Skeletal muscle satellite cell (primary cell): ENCODE measurements around the gene CALHM2.

Experiments
- H3K27me3 ChIP-seq: 2 replicates; pipeline ENCODE4 v1.7.0; 2013; ENCODE audit warnings: low read length; ENCODE audit not compliant: control insufficient read depth, insufficient read depth
- H3K36me3 ChIP-seq: 2 replicates; pipeline ENCODE4 v1.7.0; 2013; ENCODE audit warnings: mild to moderate bottlenecking, control low read depth, low read length; ENCODE audit not compliant: insufficient read depth
- H3K4me1 ChIP-seq: 2 replicates; pipeline ENCODE4 v1.7.0; 2013; ENCODE audit warnings: low read length; ENCODE audit not compliant: control insufficient read depth, insufficient read depth
- H3K4me2 ChIP-seq: 2 replicates; pipeline ENCODE4 v1.7.0; 2013; ENCODE audit warnings: mild to moderate bottlenecking, low read length
- H3K4me3 ChIP-seq: 2 replicates; pipeline ENCODE4 v1.7.0; 2013; ENCODE audit warnings: low read length
- H3K9ac ChIP-seq: 2 replicates; pipeline ENCODE4 v1.7.0; 2013; ENCODE audit warnings: mild to moderate bottlenecking, low read depth, low read length, moderate library complexity
- H3K9me3 ChIP-seq: replicated peaks from 2 replicates; pipeline ENCODE4 v1.7.0; 2013; ENCODE audit warnings: mild to moderate bottlenecking, control low read depth, low read length

Gene CALHM2

DNA sequence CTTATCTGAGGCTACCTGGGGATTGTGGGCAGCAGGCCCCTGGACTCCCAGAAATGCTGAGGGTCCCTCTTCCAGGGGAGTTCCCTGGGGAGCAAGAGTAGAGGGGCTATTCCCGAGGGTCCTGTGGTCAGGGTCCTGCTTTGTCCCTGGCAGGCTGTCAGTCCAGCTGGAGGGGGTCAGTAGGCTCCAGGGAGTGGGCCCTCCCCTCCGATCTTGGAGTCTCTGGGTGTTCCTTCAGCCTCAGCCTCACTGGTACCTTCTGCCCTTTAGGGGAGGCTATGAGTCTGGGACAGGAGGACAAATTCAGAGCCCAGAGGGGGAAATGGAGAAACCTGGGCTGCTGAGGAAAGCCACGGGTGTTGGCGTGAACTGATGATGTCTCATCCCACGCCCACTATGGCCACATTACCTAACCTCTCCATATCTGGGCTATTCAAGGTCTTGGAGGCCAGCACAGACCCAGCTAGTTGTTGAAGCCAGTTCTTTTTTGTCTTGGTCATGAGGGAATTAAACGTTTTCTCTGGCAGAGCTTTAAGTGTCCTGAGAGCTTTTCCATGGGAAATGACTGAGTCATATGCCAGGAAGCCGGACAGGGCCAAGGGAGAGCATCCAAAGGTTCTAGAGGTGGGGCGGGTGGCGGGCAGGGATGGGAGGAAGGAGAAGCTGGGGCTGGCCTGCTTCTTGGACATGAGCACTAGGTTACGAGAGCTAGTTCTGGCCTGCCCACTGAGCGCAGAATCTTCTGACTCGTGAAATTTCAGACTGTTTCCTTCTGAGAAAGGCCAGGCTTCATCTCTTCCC, 6.2 kb downstream of the CALHM2 start:
- Histone ChIP-seq H3K27me3 (no peaks in the 10 kb centered on the region), H3K36me3 (peaks cover 84% of the 10 kb centered on the region), H3K9me3 (no peaks in the 10 kb centered on the region), H3K9ac (peak overlapping the region; percentile 67), H3K4me2 (peak overlapping the region; percentile 23), H3K4me3 (no peak overlapping the region), H3K4me1 (peaks cover 58% of the 10 kb centered on the region)

DNA sequence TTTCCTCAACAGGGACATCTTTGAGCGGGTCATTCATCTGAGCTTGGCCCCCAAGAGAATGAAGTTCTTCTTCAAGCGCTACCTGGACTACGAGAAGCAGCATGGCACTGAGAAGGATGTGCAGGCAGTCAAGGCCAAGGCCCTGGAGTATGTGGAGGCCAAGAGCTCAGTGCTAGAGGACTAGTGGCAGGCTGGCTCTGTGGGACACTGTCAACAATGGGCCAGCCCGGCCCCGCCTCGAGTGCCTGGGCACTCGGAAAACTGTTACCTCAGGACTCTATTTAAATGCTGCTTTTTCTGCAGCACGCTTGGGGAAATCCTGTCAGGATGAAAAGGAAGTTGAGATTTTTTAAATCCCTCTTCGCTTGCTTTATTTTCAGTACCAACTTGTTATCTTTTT, 6.8 kb downstream of the CALHM2 start:
- H3K36me3 ChIP-seq, result peaks cover 88% of the 10 kb centered on the region

DNA sequence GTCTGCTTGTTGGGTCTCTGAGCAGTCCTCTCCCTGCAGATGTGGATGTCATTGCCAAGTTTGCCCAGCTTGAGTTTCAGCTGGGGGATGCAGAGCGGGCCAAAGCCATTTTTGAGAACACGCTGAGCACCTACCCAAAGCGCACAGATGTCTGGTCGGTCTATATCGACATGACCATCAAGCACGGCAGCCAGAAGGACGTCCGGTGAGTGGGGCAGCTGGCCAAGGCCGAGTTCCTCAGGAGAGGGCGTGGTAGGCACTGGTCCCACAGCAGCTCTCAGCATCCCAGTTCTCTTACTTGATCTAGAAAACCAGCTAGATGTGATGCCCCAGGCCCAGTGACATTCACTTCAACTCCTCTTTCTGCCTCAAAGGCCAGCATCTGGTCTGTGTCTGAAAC, 7.7 kb downstream of the CALHM2 start:
- H3K4me1 ChIP-seq, result peaks cover 44% of the 10 kb centered on the region
- H3K9ac ChIP-seq, result no peak overlapping the region
- H3K27me3 ChIP-seq, result no peaks in the 10 kb centered on the region
- H3K36me3 ChIP-seq, result peaks cover 88% of the 10 kb centered on the region
- H3K4me2 ChIP-seq, result no peak overlapping the region
- H3K9me3 ChIP-seq, result no peaks in the 10 kb centered on the region
- H3K4me3 ChIP-seq, result no peak overlapping the region

More for the DNA sequence above, 6.8 kb downstream of the CALHM2 start:
- no peak overlapping the region for H3K4me2 ChIP-seq
- peaks cover 52% of the 10 kb centered on the region for H3K4me1 ChIP-seq
- peak overlapping the region; percentile 67 for H3K9ac ChIP-seq
- H3K4me3 ChIP-seq, result no peak overlapping the region
- H3K27me3 ChIP-seq, result no peaks in the 10 kb centered on the region
- no peaks in the 10 kb centered on the region for H3K9me3 ChIP-seq

DNA sequence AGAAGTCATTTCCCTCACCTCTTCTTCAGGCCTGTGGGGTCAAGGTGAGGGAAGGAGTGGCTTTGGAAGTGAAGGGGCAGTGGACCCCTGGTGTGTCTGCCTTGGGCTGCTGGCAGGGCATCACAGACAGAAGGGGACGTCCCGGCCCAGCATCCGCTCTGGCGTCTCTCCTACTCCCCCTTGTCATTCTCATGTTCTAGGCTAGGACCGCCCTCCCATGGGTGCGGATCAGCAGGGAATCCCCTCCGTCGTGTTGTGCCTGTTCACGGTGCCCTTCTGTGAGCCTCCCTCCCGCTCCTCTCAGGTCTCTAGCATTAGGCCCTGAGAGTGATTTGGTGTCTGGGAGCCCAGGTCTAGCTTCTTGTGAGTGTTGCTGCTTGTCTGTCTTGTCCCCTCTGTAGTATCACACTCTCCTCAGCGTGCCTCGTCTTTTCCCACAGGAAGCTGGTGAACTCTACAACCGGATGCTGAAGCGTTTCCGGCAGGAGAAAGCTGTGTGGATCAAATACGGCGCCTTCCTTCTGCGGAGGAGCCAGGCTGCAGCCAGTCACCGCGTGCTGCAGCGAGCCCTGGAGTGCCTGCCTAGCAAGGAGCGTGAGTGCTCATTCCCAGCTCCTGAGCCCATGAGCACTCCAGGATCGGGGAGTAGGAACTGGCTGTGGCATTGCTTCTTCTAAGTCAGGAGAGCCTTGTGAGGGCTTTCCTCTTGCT, 8.5 kb downstream of the CALHM2 start:
- Histone ChIP-seq H3K4me2 (no peak overlapping the region), H3K9me3 (no peaks in the 10 kb centered on the region), H3K4me3 (no peak overlapping the region), H3K4me1 (peaks cover 35% of the 10 kb centered on the region), H3K27me3 (no peaks in the 10 kb centered on the region), H3K9ac (no peak overlapping the region), H3K36me3 (peaks cover 91% of the 10 kb centered on the region)

DNA sequence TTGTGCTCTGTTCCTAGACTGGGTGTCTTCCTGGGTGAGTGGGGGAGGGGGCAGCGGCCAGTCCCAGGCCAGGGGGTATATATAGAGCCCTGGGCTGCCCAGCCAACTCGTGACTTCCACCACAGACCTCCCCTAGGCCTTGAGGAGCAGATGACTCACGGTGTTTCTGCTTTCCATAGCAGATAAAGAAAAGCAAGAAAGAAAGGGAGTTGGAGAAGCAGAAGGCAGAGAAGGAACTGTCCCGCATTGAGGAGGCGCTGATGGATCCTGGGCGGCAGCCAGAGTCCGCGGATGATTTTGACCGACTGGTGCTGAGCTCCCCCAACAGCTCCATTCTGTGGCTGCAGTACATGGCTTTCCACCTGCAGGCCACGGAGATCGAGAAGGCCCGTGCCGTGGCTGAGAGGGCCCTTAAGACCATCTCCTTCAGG, 10.1 kb downstream of the CALHM2 start:
- Histone ChIP-seq H3K9ac (no peak overlapping the region), H3K4me3 (no peak overlapping the region), H3K27me3 (no peaks in the 10 kb centered on the region), H3K4me1 (peaks cover 25% of the 10 kb centered on the region), H3K9me3 (no peaks in the 10 kb centered on the region), H3K4me2 (no peak overlapping the region), H3K36me3 (peaks cover 94% of the 10 kb centered on the region)

DNA sequence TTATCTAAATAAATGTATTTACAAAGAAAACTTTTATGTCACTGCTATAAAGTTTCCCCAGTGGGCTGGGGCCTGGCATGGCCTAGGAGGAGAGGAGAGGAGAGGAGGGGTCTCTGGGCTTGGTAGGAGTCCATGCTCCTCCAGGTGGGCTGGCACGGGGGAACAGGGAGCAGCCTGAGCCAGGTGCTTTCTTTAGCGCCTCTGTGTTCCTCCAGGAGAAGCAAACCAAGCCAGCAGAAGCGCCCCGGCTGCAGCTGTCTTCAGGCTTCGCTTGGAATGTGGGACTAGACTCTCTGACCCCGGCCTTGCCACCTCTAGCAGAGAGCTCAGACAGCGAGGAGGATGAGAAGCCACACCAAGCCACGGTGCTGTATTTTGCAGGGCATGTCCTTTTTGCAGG, 10.6 kb downstream of the CALHM2 start:
- peaks cover 21% of the 10 kb centered on the region for H3K4me1 ChIP-seq
- H3K4me3 ChIP-seq, result no peak overlapping the region
- H3K9me3 ChIP-seq, result no peaks in the 10 kb centered on the region
- H3K9ac ChIP-seq, result no peak overlapping the region
- no peak overlapping the region for H3K4me2 ChIP-seq
- H3K36me3 ChIP-seq, result peaks cover 93% of the 10 kb centered on the region
- no peaks in the 10 kb centered on the region for H3K27me3 ChIP-seq

DNA sequence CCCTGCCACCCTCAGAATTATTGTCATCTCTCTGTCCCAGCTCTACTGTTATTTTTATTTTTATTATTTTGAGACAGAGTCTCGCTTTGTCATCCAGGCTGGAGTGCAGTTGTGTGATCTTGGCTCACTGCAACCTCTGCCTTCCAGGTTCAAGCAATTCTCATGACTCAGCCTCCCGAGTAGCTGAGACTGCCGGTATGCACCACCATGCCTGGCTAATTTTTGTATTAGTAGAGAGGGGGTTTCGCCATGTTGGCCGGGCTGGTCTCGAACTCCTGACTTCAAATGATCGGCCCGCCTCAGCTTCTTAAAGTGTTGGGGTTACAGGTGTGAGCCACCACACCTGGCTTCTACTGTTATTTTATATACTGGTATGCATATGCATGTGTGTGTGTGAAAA, 11.0 kb downstream of the CALHM2 start:
- Histone ChIP-seq H3K4me1 (peaks cover 17% of the 10 kb centered on the region), H3K27me3 (no peaks in the 10 kb centered on the region), H3K9me3 (no peaks in the 10 kb centered on the region), H3K4me2 (no peak overlapping the region), H3K4me3 (no peak overlapping the region), H3K36me3 (peaks cover 92% of the 10 kb centered on the region), H3K9ac (no peak overlapping the region)

DNA sequence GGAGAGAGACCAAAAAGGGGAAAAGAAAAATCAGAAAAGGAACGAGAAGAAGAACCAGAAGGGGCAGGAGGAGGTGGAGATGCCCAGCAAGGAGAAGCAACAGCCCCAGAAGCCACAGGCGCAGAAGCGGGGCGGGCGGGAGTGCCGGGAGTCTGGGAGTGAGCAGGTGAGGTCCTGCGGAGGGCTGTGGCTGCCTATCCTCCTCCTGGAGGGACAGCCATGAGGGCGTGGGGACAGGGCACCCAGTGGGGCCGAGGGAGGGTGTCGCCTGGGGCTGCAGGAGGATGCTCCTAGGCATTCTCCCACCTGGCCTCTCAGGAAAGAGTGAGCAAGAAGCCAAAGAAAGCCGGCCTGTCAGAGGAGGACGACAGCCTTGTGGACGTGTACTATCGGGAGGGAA, 11.8 kb downstream of the CALHM2 start:
- H3K9ac ChIP-seq, result no peak overlapping the region
- no peaks in the 10 kb centered on the region for H3K9me3 ChIP-seq
- H3K36me3 ChIP-seq, result peaks cover 92% of the 10 kb centered on the region
- H3K4me3 ChIP-seq, result no peak overlapping the region
- no peak overlapping the region for H3K4me2 ChIP-seq
- H3K4me1 ChIP-seq, result peaks cover 9% of the 10 kb centered on the region
- no peaks in the 10 kb centered on the region for H3K27me3 ChIP-seq

DNA sequence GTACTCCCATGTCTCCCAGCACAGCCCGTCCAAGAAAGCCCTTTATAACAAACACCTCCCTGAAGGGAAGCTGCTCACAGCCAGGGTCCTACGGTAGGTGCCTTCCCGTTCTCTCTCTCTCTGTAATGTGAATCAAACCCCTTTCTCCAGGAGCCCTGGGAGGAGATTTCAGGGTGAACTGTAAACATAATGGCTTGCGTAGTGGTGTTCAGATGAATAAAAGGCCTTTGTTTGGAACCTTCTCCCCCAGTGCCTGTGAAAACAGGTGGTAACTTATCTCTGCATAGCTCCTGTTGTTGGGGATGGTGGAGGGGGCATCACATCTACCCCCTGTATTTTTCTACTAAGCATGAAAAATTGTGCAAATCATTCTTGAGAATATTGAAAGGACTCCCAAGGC, 12.4 kb downstream of the CALHM2 start:
- peaks cover 92% of the 10 kb centered on the region for H3K36me3 ChIP-seq
- no peak overlapping the region for H3K4me2 ChIP-seq
- H3K4me3 ChIP-seq, result no peak overlapping the region
- H3K9ac ChIP-seq, result no peak overlapping the region
- H3K9me3 ChIP-seq, result no peaks in the 10 kb centered on the region
- peaks cover 9% of the 10 kb centered on the region for H3K4me1 ChIP-seq
- no peaks in the 10 kb centered on the region for H3K27me3 ChIP-seq

DNA sequence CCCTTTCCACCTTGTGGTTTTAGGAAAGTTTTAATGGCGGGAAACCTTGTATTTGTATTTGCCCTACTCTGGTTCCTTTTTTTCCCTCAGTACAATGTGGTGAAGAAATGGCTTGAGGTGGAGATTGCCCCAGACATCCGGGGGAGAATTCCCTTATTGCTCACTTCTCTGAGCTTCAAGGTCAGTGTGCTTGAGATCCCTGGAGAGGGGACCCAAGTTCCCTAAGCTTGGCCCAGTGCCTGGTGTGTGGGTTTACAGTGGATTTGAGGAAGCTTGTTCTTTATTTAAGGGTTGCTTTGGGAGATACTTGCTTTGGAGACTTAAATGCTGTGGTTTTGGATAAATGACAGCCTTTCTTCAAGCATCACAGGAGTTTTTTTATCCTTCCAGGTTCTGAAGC, 18.3 kb downstream of the CALHM2 start:
- Histone ChIP-seq H3K27me3 (no peaks in the 10 kb centered on the region), H3K36me3 (peaks cover 84% of the 10 kb centered on the region), H3K4me2 (no peak overlapping the region), H3K9ac (no peak overlapping the region), H3K4me1 (no peaks in the 10 kb centered on the region), H3K4me3 (no peak overlapping the region), H3K9me3 (no peaks in the 10 kb centered on the region)

DNA sequence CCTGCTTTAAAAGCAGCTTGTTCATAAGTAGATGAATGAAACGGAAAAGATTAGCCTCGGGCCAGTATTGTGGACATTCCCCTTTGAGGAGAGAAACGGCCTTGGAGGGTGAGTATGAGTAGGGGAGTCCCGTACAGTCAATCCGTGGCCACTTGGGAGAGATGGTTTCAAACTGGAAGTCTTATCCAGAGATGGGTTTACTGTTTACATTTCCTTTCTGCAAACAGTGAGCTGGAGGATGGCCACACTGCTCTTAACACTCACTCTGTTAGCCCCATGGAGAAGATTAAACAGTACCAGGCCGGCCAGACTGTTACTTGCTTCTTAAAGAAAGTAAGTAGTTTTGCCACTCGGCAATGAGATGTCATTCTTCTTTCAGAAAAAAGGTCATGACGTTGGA, 20.3 kb downstream of the CALHM2 start:
- H3K4me1 ChIP-seq, result no peaks in the 10 kb centered on the region
- no peak overlapping the region for H3K9ac ChIP-seq
- H3K9me3 ChIP-seq, result no peaks in the 10 kb centered on the region
- no peak overlapping the region for H3K4me2 ChIP-seq
- H3K27me3 ChIP-seq, result no peaks in the 10 kb centered on the region
- no peak overlapping the region for H3K4me3 ChIP-seq
- H3K36me3 ChIP-seq, result peaks cover 85% of the 10 kb centered on the region

DNA sequence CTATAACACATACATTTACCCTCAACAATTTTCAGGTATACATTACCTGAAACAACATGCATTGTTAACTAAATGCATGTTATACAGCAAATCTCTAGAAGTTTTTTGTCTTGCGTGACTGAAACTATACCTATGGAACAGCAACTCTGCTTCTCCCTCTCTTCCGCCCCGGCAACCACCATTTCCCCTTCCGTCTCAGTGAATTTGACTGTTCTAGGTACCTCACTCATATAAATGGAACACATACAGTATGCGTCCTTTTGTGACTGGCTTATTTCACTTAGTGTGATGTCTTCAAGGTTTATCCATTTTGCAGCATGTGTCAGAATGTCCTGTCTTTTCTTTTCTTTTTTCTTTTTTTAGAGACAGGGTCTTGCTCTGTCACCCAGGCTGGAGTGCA, 22.5 kb downstream of the CALHM2 start:
- Histone ChIP-seq H3K9me3 (no peaks in the 10 kb centered on the region), H3K4me1 (no peaks in the 10 kb centered on the region), H3K9ac (no peak overlapping the region), H3K27me3 (no peaks in the 10 kb centered on the region), H3K36me3 (peaks cover 81% of the 10 kb centered on the region), H3K4me2 (no peak overlapping the region), H3K4me3 (no peak overlapping the region)
